ENCODE measurements around the gene SLC39A6. TPM values are rescaled to one million over a fixed set of nuclear protein-coding genes. Genes with fewer than 3 reads are reported as not detected.
"Not testable (repeated sequence)": the region's sequence is repeated elsewhere in the genome, so short reads cannot be mapped to it uniquely, and the experiment has no call there.

Gene SLC39A6
- total and polyA plus RNA-seq, 10 donors, result 3.9 to 29.7 (median 22.6) TPM

GRCh38 chr18:36096955-36097354 lies 32.2 kb downstream of the SLC39A6 start:
- H3K4me3 ChIP-seq, result no peak overlapping the region
- no peak overlapping the region for H3K27ac ChIP-seq
- peaks cover 0 to 6% (median 4%) of the 10 kb centered on the region in 8 donors for H3K9me3 ChIP-seq
- intact Hi-C loops (cut with DNase I; ENCODE audit: low total_unique reads), result loop anchor here (5.0 kb wide), 1 partner anchor 185 kb away; no protein-coding TSS in a partner anchor
- no peaks in the 10 kb centered on the region for H3K36me3 ChIP-seq
- H3K27me3 ChIP-seq (replicated peaks in 1 of 7), result no peaks in the 10 kb centered on the region
- DNase-seq, result no peak
- TF ChIP-seq POLR2AphosphoS5 (IDR thresholded peaks at IDR 0.05) (no peak), POLR2A (IDR thresholded peaks at IDR 0.05) (no peak), CTCF (IDR thresholded peaks at IDR 0.05 in 8 of 11, conservative IDR thresholded peaks at IDR 0.05 in 3 of 11) (no peak)
- no peaks in the 10 kb centered on the region for H3K4me1 ChIP-seq

GRCh38 chr18:36095936-36096519 lies 33.1 kb downstream of the SLC39A6 start:
- Histone ChIP-seq H3K4me1 (no peaks in the 10 kb centered on the region), H3K27me3 (replicated peaks in 1 of 7) (no peaks in the 10 kb centered on the region), H3K9me3 (no peaks in the 10 kb centered on the region), H3K27ac (no peak overlapping the region), H3K36me3 (no peaks in the 10 kb centered on the region), H3K4me3 (no peak overlapping the region)
- TF ChIP-seq CTCF (IDR thresholded peaks at IDR 0.05 in 8 of 11, conservative IDR thresholded peaks at IDR 0.05 in 3 of 11) (peak; percentile 7 to 56 (median 47)), POLR2A (IDR thresholded peaks at IDR 0.05) (no peak)
- WGBS, 5 donors, result 18 to 55% (median 33%) methylated on average over 1 of the region's 1 CpG
- intact Hi-C loops (cut with DNase I; ENCODE audit: low total_unique reads), result loop anchor here (5.0 kb wide), 1 partner anchor 186 kb away; no protein-coding TSS in a partner anchor
- no peak for DNase-seq

GRCh38 chr18:36094431-36094830 lies 34.7 kb downstream of the SLC39A6 start:
- TF ChIP-seq POLR2A (IDR thresholded peaks at IDR 0.05) (no peak), POLR2AphosphoS5 (IDR thresholded peaks at IDR 0.05) (no peak), CTCF (IDR thresholded peaks at IDR 0.05 in 8 of 11, conservative IDR thresholded peaks at IDR 0.05 in 3 of 11) (no peak)
- Histone ChIP-seq H3K36me3 (no peaks in the 10 kb centered on the region), H3K27me3 (replicated peaks in 1 of 7) (no peaks in the 10 kb centered on the region), H3K27ac (no peak overlapping the region), H3K9me3 (no peaks in the 10 kb centered on the region), H3K4me3 (no peak overlapping the region), H3K4me1 (no peaks in the 10 kb centered on the region)
- WGBS, 5 donors, result 62 to 81% (median 68%) methylated on average over 3 of the region's 3 CpGs
- intact Hi-C loops (cut with DNase I; ENCODE audit: low total_unique reads), result no loop called here
- DNase-seq, result no peak

GRCh38 chr18:36092116-36092515 lies 37.0 kb downstream of the SLC39A6 start:
- H3K36me3 ChIP-seq; H3K27me3 ChIP-seq (replicated peaks in 1 of 7); intact Hi-C loops (cut with DNase I; ENCODE audit: low total_unique reads); DNase-seq; H3K4me3 ChIP-seq; H3K4me1 ChIP-seq; H3K27ac ChIP-seq; H3K9me3 ChIP-seq: not testable (repeated sequence)
- 82 to 91% (median 83%) methylated on average over 5 of the region's 5 CpGs for WGBS, 5 donors

GRCh38 chr18:36089001-36089400 lies 40.1 kb downstream of the SLC39A6 start:
- intact Hi-C loops (cut with DNase I; ENCODE audit: low total_unique reads), result no loop called here
- H3K9me3 ChIP-seq, result no peaks in the 10 kb centered on the region
- DNase-seq, result no peak
- peaks cover 0 to 1% (median 0%) of the 10 kb centered on the region in 6 donors for H3K4me1 ChIP-seq
- H3K36me3 ChIP-seq, result no peaks in the 10 kb centered on the region
- H3K27me3 ChIP-seq (replicated peaks in 1 of 7), result no peaks in the 10 kb centered on the region
- 86 to 92% (median 90%) methylated on average over 6 of the region's 6 CpGs for WGBS, 5 donors
- TF ChIP-seq POLR2A (IDR thresholded peaks at IDR 0.05) (no peak), POLR2AphosphoS5 (IDR thresholded peaks at IDR 0.05) (no peak), CTCF (IDR thresholded peaks at IDR 0.05 in 8 of 11, conservative IDR thresholded peaks at IDR 0.05 in 3 of 11) (no peak)
- no peak overlapping the region for H3K27ac ChIP-seq
- H3K4me3 ChIP-seq, result no peak overlapping the region
